K562 (cell line): ENCODE data around the gene SBNO1.

Experiments
- CTCF ChIP-seq, 3 experiments: IDR thresholded peaks in 2 of 3; conservative IDR thresholded peaks in 1 of 3; 2 replicates each; pipeline ENCODE4 v1.5.1; 2011 to 2012; ENCODE audit warnings: low read length in 3 of 3, mild to moderate bottlenecking in 3 of 3, control low read depth in 2 of 3, improper control_type of control experiment in 1 of 3, inconsistent platforms in 1 of 3, low read depth in 1 of 3, mixed read lengths in 1 of 3, moderate library complexity in 1 of 3; ENCODE audit not compliant: insufficient read depth in 2 of 3
- CUX1 ChIP-seq: fragments of 200-800 bp; sonication (Bioruptor generic); IDR thresholded peaks from 2 replicates; pipeline ENCODE4 v1.6.1; 2016; ENCODE audit warnings: missing genetic modification characterization, missing compliant biosample characterization
- EP300 ChIP-seq: IDR thresholded peaks from 2 replicates; pipeline ENCODE4 v1.6.1; 2012; ENCODE audit warnings: low read length, improper control_type of control experiment
- LEF1 ChIP-seq: fragments of 450-650 bp; IDR thresholded peaks from 2 replicates; pipeline ENCODE4 v1.6.1; 2016; ENCODE audit warnings: mild to moderate bottlenecking
- PBX2 ChIP-seq, 2 experiments: IDR thresholded peaks in 1 of 2; conservative IDR thresholded peaks in 1 of 2; 2 replicates each; pipeline ENCODE4 v1.6.1; 2016; ENCODE audit warnings: low read depth in 2 of 2, mild to moderate bottlenecking in 1 of 2, missing compliant biosample characterization in 1 of 2, missing genetic modification characterization in 1 of 2, moderate library complexity in 1 of 2
- PHF21A ChIP-seq: fragments of 450-650 bp; IDR thresholded peaks from 2 replicates; pipeline ENCODE4 v1.6.1; 2017; ENCODE audit warnings: low read depth, borderline replicate concordance
- PML ChIP-seq: IDR thresholded peaks from 2 replicates; pipeline ENCODE4 v1.6.1; 2012; ENCODE audit warnings: low read length, inconsistent platforms
- POLR2A ChIP-seq: fragments of 450-650 bp; conservative IDR thresholded peaks from 2 replicates; pipeline ENCODE4 v1.6.1; 2016
- ZNF280A ChIP-seq: fragments of 450-650 bp; IDR thresholded peaks from 2 replicates; pipeline ENCODE4 v1.6.1; 2018; ENCODE audit warnings: mild to moderate bottlenecking, low read depth; ENCODE audit not compliant: partially characterized antibody
- ZNF740 ChIP-seq, 3 experiments: fragments of 200-800 bp in 1 of 3; sonication (Bioruptor generic) in 1 of 3; sonication (generic) in 1 of 3; formaldehyde crosslinking in 1 of 3; IDR thresholded peaks; 2 replicates each; pipeline versions ENCODE4 v1.6.1 to v1.8.0; 2016 to 2022; ENCODE audit warnings: mild to moderate bottlenecking in 2 of 3, missing compliant biosample characterization in 2 of 3, missing genetic modification characterization in 2 of 3, missing genetic modification reagents in 1 of 3

- TF ChIP-seq ZNF280A, result no peak
- no peak for TF ChIP-seq PBX2 (CRISPR knock-in tag; IDR thresholded peaks at IDR 0.05; ENCODE audit: low read depth)
- TF ChIP-seq PBX2 (tag; conservative IDR thresholded peaks at IDR 0.05; ENCODE audit: low read depth), result no peak
- TF ChIP-seq PHF21A, result no peak
- TF ChIP-seq PML, result no peak
- no peak for TF ChIP-seq POLR2A
- TF ChIP-seq EP300, result no peak
- TF ChIP-seq CTCF (IDR thresholded peaks at IDR 0.05 in 2 of 3, conservative IDR thresholded peaks at IDR 0.05 in 1 of 3; ENCODE audit: insufficient read depth in 2 of 3, low read depth in 1 of 3, low read length in 3 of 3), result no peak
- TF ChIP-seq CUX1 (CRISPR knock-in tag), result no peak
- no peak for TF ChIP-seq ZNF740 (CRISPR knock-in tag; IDR thresholded peaks at IDR 0.05)
- no peak for TF ChIP-seq ZNF740 (tag; IDR thresholded peaks at IDR 0.05)
- no peak for TF ChIP-seq LEF1
These were observed 119.0 kb downstream of the SBNO1 start for GRCh38 chr12:123245678-123246077.
